GM19351 (cell line): Measurements from ENCODE around the gene PEF1.

Source experiments
- ATAC-seq: cut with Tn5 transposase; IDR thresholded peaks from one replicate; pipeline ENCODE4 v1.9.1; 2021; ENCODE audit warnings: mild to moderate bottlenecking, moderate library complexity; ENCODE audit not compliant: unreplicated experiment

The PEF1 gene

GRCh38 chr1:31671561-31672201 lies 27.0 kb upstream of the PEF1 start:
- ATAC-seq: no peak

- ATAC-seq: no peak
These were observed 26.5 kb upstream of the PEF1 start for GRCh38 chr1:31671147-31671546.

DNA sequence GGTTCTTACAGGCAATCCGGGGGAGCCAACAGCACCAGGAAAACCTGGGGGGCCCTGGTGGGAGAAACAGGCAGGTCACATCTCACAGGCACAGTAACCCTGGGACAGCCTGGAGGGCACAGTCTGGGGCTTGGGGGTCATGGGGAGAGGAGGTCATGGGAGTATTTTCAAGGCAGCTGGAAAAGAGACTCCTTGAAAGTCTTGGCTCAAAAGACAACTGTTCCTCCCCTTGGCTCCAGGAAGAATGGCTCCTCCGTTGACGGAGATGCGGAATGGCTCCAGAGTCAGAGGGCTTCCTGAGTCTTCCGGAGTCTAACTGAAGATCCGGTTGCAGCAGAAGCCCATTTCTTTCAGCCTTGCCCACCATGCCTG lies 25.9 kb upstream of the PEF1 start:
- no peak for ATAC-seq

DNA sequence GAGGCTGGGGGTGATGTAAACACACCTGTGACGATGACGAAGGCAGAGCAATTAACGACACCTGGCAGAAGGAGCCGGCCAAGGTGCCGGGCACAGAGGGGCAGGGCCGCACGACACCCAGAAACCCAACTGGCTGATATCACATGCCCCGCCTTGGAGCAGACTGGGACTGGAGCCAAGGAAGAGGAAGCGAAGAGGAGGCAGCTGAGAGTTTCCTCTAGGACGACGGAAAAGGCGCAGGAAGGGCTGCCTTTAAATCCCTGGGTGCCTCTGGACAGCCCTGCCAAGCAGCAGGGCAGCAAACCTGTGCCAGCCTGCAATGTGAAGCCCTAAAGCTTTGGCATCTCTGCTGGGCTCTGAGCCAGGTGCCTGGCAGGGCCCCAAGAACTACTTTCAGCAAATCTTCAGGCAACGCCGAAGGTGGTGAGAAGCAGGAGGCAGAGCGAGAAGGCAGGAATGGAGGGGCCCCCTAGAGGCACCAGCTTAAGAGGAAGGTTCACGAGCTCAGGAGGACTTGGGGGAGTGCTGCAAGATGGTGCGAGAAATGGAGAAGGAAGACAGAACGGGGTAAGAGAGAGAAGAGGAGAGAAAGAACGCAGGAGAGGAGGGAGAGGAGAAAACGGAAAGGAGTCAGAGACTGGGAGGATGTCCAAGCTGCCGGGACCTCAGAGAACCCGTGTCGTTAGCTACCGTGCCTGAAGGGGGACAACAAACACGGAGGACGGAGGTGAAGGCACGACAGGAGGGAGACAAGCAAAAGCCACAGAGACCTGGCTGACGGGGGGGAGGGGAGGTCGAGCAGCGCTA lies 25.3 kb upstream of the PEF1 start:
- no peak for ATAC-seq

GRCh38 chr1:31669433-31669785 lies 24.7 kb upstream of the PEF1 start:
- no peak for ATAC-seq

- ATAC-seq: no peak
These were observed 23.7 kb upstream of the PEF1 start for GRCh38 chr1:31668303-31668883.

- ATAC-seq: no peak
These were observed 22.5 kb upstream of the PEF1 start for GRCh38 chr1:31667065-31667785.

GRCh38 chr1:31666263-31666963 lies 21.7 kb upstream of the PEF1 start:
- ATAC-seq: no peak

DNA sequence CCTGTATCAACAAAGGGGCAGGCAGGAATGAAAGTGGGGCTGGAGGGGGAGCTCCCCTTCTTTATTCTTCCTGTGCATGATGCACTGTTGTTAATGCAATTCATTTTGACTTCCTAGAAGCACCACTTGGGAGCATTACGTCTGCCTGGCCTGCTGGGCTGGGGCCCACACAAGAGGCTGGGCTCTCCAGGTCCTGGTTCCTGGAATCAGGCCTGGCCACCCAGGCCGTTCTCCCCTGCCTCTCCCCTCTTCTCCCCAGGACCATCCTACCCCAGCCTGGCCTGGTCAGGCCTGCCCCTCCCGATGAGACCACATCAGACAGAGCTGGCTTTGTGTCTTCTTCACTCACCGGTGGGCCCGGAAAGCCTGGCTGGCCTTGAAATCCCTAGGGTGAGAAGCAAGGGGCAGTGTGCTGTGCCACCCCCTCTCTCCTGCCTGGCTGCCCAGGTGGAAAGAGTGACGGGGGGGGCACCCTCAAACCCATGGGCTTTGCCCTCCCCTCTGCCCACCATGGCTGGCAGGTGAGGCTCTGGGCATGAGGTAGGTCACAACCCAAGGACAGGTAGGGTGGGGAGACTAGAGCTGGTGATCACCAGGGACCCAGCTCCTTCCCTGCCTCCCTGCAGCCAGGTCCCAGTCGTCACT lies 20.7 kb upstream of the PEF1 start:
- ATAC-seq: no peak

DNA sequence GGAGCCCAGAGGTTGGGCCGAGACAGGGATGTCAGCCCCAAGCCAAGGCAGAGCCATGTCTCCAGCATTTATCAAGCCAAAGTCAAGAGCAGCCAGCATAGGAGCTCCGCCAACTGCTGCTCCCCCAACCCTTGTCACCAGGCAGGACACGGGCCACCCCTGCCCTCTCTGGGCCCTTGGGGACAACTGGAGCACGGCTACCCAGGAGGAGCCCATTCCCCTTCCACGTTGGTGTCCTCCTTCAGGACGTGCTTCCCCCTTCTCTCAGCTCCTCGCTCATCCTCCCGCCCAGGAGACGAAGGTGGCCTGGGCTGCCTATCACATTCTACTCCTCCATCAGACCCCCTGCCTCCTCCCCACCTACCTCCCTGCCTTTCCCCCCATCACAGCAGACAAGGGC lies 19.9 kb upstream of the PEF1 start:
- ATAC-seq: no peak

- ATAC-seq: no peak
These were observed 19.2 kb upstream of the PEF1 start for GRCh38 chr1:31663622-31664452.

- ATAC-seq: no peak
These were observed 17.8 kb upstream of the PEF1 start for GRCh38 chr1:31662463-31662862.

DNA sequence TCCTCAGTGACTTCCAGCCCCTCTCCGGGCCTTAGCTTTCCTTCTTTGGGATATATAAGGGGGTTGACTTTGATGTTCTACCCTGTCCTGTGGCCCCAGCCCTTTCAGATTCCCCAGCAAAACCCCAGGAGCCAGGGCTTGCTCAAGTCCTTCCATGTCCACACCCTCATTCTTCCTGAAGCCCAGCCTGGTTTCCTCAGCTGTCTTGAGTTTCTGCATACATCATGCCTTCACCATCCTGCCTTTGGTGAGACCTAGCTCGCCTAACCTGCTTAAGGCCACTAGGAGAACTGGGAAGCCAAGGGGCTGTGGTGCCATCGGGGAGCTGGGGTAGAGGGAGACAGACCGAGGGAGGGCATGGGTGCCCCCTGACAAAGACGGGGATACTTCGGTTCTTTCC lies 17.2 kb upstream of the PEF1 start:
- ATAC-seq: no peak

DNA sequence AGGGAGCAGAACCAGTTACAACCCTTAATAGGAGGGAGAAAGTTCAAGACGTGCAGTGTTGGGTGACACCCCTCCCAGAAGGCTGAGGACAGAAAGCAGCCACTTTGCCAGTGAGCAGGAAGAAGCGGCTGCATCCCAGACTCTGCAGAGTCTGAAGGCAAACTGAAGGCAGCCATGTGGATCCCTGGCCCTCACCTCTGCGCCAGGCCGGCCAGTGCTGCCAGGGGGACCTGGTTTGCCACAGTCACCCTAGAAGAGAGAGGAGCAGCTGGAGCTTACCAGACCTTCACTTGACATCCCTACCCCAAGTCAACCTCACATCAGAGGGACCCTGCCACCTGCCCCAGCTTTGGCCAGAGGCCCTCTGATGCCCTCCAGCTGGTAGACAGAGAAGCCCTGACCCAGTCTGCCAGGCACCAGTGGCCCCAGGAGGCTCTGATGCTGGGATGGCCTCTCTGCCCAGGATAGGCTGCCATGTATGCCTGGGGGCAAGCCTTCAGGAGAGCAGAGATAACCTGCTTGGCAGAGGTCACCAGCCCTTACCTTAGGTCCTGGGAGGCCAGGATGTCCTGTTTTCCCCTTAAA lies 16.3 kb upstream of the PEF1 start:
- no peak for ATAC-seq

- ATAC-seq: no peak
These were observed 15.2 kb upstream of the PEF1 start for GRCh38 chr1:31659889-31660288.

DNA sequence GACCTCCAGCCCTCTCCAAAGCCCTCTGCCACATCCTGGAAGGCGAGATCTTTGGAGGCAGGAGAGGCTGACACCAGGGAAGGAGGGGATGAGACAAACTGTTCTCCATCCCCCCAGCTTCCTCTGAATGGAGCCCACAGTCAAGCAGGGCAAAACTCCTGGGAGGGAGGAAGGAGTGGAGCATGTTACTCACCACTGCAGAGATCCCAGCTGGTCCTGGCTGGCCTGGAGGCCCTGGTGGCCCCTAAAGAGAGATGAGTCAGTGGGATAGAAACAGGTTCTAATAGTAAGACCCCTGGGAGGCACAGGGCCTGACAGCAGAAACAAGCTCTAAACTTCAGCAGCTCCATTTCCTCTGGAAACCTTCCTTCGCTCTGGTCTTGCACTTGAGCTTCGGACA lies 14.0 kb upstream of the PEF1 start:
- no peak for ATAC-seq

DNA sequence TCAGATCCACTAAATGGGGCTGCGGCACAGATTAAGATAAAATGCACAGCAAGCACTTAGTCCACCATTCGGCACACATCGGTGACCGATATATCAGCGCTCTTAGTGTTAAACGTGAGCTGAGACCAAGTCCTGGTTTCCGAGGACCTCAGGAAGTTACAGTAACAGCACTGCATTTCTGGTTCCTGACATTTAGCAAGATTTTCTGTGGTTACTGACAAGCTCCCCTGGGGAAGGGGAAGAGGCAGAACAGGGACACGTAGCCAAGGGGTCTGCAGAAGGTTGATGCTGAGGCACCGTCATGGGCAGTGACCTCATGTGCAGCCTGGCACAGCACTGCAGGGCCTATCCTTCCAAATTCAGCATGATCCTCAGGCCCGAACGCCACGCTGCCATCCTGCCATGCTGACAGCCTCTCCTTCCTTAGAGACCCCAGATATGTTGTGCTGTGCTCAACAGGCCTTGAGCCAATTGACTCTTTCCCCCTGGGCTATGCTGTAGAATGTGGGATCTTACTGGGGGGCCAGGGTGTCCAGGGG lies 13.4 kb upstream of the PEF1 start:
- ATAC-seq: no peak

DNA sequence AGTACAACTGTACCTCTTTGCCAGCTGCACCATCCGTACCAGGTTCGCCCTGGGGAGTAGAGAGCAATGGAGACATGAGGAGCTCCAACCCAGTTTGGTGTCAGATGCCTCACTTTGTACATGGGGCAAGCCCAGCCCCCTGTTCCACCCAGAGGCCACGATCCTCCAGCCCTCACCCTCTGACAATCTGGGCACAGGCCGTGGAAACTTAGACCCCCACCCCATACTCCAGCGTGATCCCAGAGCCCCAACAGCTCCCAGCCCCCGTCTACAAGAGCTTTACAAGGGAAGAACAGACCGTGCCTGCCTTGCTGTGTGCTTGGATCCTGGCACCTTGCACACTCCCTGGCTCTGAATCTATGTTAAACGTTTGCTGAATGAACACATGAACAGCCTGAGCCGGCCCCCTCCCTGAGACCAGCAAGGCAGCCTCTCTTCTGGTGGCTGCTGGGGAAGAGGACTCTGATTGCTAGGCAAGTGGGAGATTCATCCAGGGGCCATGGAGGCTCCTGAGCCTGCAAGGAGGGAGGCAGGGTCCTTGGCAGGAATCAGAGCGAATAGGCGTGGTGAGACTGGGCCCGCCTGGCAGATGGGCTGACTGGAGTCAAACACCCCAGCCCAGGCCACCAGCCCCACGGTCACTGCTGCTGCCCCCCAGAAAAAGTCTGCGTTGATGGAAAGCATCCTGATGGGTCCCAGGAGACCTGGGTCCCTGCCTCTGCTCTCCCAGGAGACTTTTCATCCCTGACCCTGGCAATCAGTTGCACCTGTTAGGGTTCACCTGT lies 12.5 kb upstream of the PEF1 start:
- no peak for ATAC-seq
